GM19238 (cell line): Measurements from ENCODE around the gene NUP93.
A peak's percentile ranks its signal among the peaks of the same experiment; 100 is the strongest.

Experiments used
- DNase-seq: peaks from one replicate; pipeline ENCODE4 v3.0.0; 2011; ENCODE audit warnings: low spot score; ENCODE audit not compliant: insufficient read length

The NUP93 gene

GRCh38 chr16:56729735-56730662 is at the start of gene NUP93:
Gene NUP93, plus strand, starts transcription at chr16:56730129. Its CDS starts 18,119 bp downstream, at chr16:56748248.
- DNase-seq = peak; percentile 83

GRCh38 chr16:56681939-56682702 is 47.8 kb upstream of the NUP93 start, which contains the start of gene MT1X:
Gene MT1X, plus strand, starts transcription at chr16:56682470. Its CDS starts 71 bp downstream, at chr16:56682541.
- peak; percentile 89 for DNase-seq

GRCh38 chr16:56682703-56683397 is 47.1 kb upstream of the NUP93 start:
- no peak for DNase-seq

GRCh38 chr16:56683424-56684172 is 46.3 kb upstream of the NUP93 start:
- no peak for DNase-seq

- no peak for DNase-seq
These were observed 45.5 kb upstream of the NUP93 start for GRCh38 chr16:56684256-56684925.

GRCh38 chr16:56684926-56685590 is 44.9 kb upstream of the NUP93 start:
- no peak for DNase-seq

- no peak for DNase-seq
These were observed 43.2 kb upstream of the NUP93 start for GRCh38 chr16:56686758-56687157.

GRCh38 chr16:56688762-56689161 is 41.2 kb upstream of the NUP93 start:
- DNase-seq = no peak

- DNase-seq = no peak
These were observed 40.8 kb upstream of the NUP93 start for GRCh38 chr16:56689171-56689570.

GRCh38 chr16:56690420-56691122 is 39.4 kb upstream of the NUP93 start:
- DNase-seq = no peak

GRCh38 chr16:56691885-56692284 is 38.0 kb upstream of the NUP93 start:
- no peak for DNase-seq

GRCh38 chr16:56695246-56695645 is 34.7 kb upstream of the NUP93 start:
- DNase-seq = no peak

GRCh38 chr16:56697456-56698155 is 32.3 kb upstream of the NUP93 start:
- DNase-seq = no peak

- no peak for DNase-seq
These were observed 29.7 kb upstream of the NUP93 start for GRCh38 chr16:56700195-56700594.

- DNase-seq = no peak
These were observed 29.3 kb upstream of the NUP93 start for GRCh38 chr16:56700631-56701030.

- no peak for DNase-seq
These were observed 28.4 kb upstream of the NUP93 start for GRCh38 chr16:56701534-56701933.

- DNase-seq = no peak
These were observed 27.1 kb upstream of the NUP93 start for GRCh38 chr16:56702836-56703235.
